ENCODE measurements around the gene ABCG4.
"Not testable (repeated sequence)": the region's sequence is repeated elsewhere in the genome, so short reads cannot be mapped to it uniquely, and the experiment has no call there.

ABCG4 gene

GRCh38 chr11:119149018-119149785 lies at the start of gene ABCG4:
ABCG4 (plus strand) TSS chr11:119149052; CDS start chr11:119149966, 914 bp downstream.
- no peak for DNase-seq (ENCODE audit: low read depth, low spot score)

GRCh38 chr11:119099711-119100110 lies 49.1 kb upstream of the ABCG4 start:
- no peak for DNase-seq (ENCODE audit: low read depth, low spot score)

- no peak for DNase-seq (ENCODE audit: low read depth, low spot score)
Observed at GRCh38 chr11:119100246-119100970, 48.4 kb upstream of the ABCG4 start.

GRCh38 chr11:119100994-119101758 lies 47.7 kb upstream of the ABCG4 start:
- DNase-seq (ENCODE audit: low read depth, low spot score): no peak

- peak; percentile 70 for DNase-seq (ENCODE audit: low read depth, low spot score)
Observed at GRCh38 chr11:119101759-119102423, 47.0 kb upstream of the ABCG4 start, which contains the start of gene DPAGT1. DPAGT1 (minus strand) TSS chr11:119101853; CDS start chr11:119101655, 198 bp downstream.

- not testable (repeated sequence) for DNase-seq (ENCODE audit: low read depth, low spot score)
Observed at GRCh38 chr11:119103161-119103664, 45.6 kb upstream of the ABCG4 start.

DNA sequence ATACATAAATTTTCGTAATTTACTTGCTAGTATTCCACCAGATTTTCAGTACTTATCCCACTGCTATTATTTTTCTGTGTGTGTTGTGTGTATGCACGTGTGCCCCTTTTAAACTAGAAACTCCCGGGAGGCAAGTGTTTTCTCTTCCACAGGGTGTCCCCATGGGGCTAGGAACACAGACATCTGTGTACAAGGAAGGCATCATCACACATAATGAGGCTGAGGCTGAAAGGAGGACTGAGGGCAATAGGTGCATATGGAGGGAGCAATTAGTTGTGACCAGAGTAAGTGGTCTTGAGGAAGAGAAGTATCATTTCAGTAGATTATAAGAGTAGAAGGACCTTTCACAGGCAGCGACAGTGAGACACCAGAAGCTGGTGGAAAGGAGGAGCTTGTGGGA lies 45.1 kb upstream of the ABCG4 start:
- DNase-seq (ENCODE audit: low read depth, low spot score): no peak

- DNase-seq (ENCODE audit: low read depth, low spot score): peak; percentile 74
Observed at GRCh38 chr11:119106564-119107537, 42.0 kb upstream of the ABCG4 start, which contains the start of gene C2CD2L. C2CD2L (plus strand) TSS chr11:119107344; CDS start chr11:119107742, 398 bp downstream.

GRCh38 chr11:119107538-119108145 lies 41.2 kb upstream of the ABCG4 start:
- no peak for DNase-seq (ENCODE audit: low read depth, low spot score)

DNA sequence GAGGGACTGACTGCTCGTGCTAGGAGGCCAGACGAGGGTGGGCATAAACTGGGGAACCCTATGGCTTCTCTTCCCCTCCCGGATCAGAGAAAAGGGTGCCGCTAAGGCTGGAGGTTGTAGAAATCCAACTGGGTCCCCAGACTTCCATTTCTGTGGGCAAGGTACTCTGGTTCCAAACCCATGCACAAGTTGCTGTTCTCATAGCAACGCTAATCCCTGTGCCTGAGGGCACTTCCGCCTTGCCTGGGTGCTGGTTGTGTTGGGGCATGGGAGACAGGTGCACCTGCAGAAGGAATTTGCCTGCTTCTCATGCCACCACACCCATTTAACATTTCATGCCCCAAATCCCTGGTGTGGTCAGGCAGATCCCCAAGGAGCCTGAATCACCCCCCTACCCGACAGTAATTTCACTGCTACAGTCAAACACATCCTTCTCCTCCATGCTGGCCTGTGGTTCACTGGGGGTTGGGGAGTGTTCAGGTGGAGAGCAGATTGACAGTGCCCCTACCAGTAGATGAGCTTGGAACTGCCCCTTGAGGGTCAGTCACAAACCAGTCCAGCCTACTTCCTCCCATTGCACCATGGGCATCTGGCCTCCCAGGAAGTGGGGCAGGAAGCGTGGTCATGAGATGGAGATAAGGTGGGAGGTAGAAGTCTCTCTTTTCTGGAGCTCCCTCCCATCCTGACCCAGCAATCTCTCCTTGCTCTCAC lies 40.6 kb upstream of the ABCG4 start:
- DNase-seq (ENCODE audit: low read depth, low spot score): no peak

- DNase-seq (ENCODE audit: low read depth, low spot score): no peak
Observed at GRCh38 chr11:119108857-119109221, 40.0 kb upstream of the ABCG4 start.

DNA sequence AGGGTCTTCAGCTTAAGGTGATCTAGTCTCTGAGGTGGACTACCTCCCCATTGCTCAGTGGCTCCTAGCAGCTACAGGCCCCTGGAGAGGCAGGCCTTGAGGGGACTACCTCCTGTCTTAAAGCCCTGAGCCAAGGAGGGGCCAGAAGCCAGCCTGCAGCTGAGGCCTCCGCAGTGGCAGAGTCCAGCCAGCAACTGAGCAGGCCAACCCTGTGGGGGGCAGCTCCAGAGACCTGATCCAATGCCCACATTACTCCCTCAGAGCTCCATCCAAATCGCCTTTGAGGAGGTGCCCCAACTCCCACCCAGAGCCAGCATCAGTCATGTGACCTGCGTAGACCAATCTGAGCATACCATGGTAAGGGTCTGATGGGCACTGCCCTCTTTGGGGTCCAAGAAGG lies 39.0 kb upstream of the ABCG4 start:
- DNase-seq (ENCODE audit: low read depth, low spot score): no peak

- no peak for DNase-seq (ENCODE audit: low read depth, low spot score)
Observed at GRCh38 chr11:119110439-119110838, 38.4 kb upstream of the ABCG4 start.

DNA sequence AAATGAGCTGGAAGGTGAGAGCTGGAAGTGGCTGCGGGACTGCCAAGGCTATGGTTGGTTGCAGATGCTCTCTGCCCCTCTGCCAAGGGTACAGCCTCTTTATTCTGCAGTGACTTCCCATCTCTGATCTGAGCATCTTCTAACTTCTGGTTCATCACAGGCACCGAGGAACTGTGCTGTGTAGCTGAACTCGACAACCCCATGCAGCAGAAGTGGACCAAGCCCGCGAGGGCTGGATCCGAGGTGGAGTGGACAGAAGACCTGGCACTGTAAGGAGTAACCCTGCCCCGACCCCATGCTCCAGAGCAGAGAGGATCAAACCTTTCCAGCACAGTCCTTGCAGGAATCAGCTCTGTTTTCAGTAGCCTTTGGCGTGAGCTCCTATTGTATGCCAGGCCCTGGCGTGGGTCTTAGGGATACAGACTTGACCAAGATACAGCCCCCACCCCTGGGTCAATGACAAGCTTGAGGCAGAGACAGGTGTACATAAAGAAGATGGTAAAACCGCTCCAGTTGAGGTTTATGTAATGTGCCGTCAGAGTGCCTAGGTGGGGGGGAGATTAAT lies 37.4 kb upstream of the ABCG4 start:
- DNase-seq (ENCODE audit: low read depth, low spot score): no peak

DNA sequence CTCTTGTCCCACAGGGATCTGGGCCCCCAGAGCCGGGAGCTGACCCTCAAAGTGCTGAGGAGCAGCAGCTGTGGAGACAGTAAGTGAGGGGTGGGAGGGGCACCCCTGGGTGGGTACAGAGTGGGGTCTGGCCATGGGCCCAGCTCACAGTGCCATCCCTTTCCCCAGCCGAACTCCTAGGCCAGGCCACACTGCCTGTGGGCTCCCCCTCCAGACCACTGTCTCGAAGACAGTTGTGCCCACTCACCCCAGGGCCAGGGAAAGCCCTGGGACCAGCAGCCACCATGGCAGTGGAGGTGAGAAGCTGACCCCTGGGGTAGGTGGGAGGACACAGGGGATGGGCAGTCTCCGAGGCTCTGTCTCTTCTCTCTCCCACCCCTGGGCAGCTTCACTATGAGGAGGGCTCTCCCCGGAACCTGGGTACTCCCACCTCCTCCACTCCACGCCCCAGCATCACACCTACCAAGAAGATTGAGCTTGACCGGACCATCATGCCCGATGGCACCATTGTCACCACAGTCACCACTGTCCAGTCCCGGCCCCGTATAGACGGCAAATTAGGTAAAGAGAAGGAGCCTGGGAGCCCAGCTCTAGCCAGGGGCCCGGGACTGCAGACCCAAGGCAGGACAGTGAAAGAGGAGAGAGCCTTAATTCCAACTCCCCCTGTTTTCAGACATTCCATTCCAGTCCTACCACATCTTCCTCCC lies 36.4 kb upstream of the ABCG4 start:
- DNase-seq (ENCODE audit: low read depth, low spot score): no peak

- DNase-seq (ENCODE audit: low read depth, low spot score): no peak
Observed at GRCh38 chr11:119113716-119114115, 35.1 kb upstream of the ABCG4 start.

GRCh38 chr11:119114351-119114750 lies 34.5 kb upstream of the ABCG4 start:
- DNase-seq (ENCODE audit: low read depth, low spot score): no peak
